Keratinocyte (primary cell): Measurements from ENCODE around the gene CCDC172.
A peak's percentile ranks its signal among the peaks of the same experiment; 100 is the strongest.

ENCODE experiments used
- CTCF ChIP-seq, 3 experiments: IDR thresholded peaks in 1 of 3; conservative IDR thresholded peaks in 1 of 3; optimal IDR thresholded peaks in 1 of 3; 2 replicates in 2 of 3; 3 replicates in 1 of 3; pipeline versions ENCODE3 to v1.5.1; 2011; ENCODE audit warnings: low read length in 3 of 3, mild to moderate bottlenecking in 3 of 3, moderate library complexity in 2 of 3, control low read depth in 1 of 3, inconsistent platforms in 1 of 3; ENCODE audit not compliant: insufficient read depth in 2 of 3; ENCODE audit errors: extremely low read depth in 1 of 3
- EZH2 ChIP-seq: IDR thresholded peaks from one replicate; pipeline ENCODE4 v1.6.1; 2012; ENCODE audit warnings: inconsistent platforms, mild to moderate bottlenecking, low read length, moderate library complexity

- TF ChIP-seq CTCF (optimal IDR thresholded peaks at IDR 0.05 in 1 of 3, IDR thresholded peaks at IDR 0.05 in 1 of 3, conservative IDR thresholded peaks at IDR 0.05 in 1 of 3; ENCODE audit: extremely low read depth in 1 of 3, insufficient read depth in 2 of 3, low read length in 3 of 3) (peak in 2 of 3 experiments; percentile 62 to 63), EZH2 (no peak)
Observed at GRCh38 chr10:116287906-116288501, 36.2 kb upstream of the CCDC172 start.
